ENCODE results near the gene HGFAC.
"Not testable (repeated sequence)": the region's sequence is repeated elsewhere in the genome, so short reads cannot be mapped to it uniquely, and the experiment has no call there.

Gene HGFAC

GRCh38 chr4:3441501-3442459 is at the start of gene HGFAC:
Gene HGFAC (plus strand): TSS chr4:3441968. CDS start chr4:3442002, 34 bp downstream.
- DNase-seq: no peak

GRCh38 chr4:3392321-3392720 is 49.4 kb upstream of the HGFAC start:
- no peak for DNase-seq

- DNase-seq: no peak
These were observed 48.6 kb upstream of the HGFAC start for GRCh38 chr4:3393171-3393570.

GRCh38 chr4:3396600-3396999 is 45.2 kb upstream of the HGFAC start:
- DNase-seq: no peak

- no peak for DNase-seq
These were observed 44.6 kb upstream of the HGFAC start for GRCh38 chr4:3397128-3397527.

- DNase-seq: peak in 1 of 2 experiments; percentile 12
These were observed 42.2 kb upstream of the HGFAC start for GRCh38 chr4:3399277-3400194.

GRCh38 chr4:3401436-3402171 is 40.2 kb upstream of the HGFAC start:
- no peak for DNase-seq

- no peak for DNase-seq
These were observed 39.0 kb upstream of the HGFAC start for GRCh38 chr4:3402491-3403347.

- DNase-seq: no peak
These were observed 38.3 kb upstream of the HGFAC start for GRCh38 chr4:3403348-3403906.

- no peak for DNase-seq
These were observed 37.2 kb upstream of the HGFAC start for GRCh38 chr4:3404546-3404945.

- no peak for DNase-seq
These were observed 36.6 kb upstream of the HGFAC start for GRCh38 chr4:3405176-3405575.

GRCh38 chr4:3406021-3406420 is 35.7 kb upstream of the HGFAC start:
- no peak for DNase-seq

GRCh38 chr4:3406431-3406830 is 35.3 kb upstream of the HGFAC start:
- DNase-seq: no peak

- DNase-seq: no peak
These were observed 34.5 kb upstream of the HGFAC start for GRCh38 chr4:3407171-3407771.

GRCh38 chr4:3407930-3408792 is 33.6 kb upstream of the HGFAC start:
- no peak for DNase-seq

GRCh38 chr4:3408793-3409330 is 32.9 kb upstream of the HGFAC start:
- DNase-seq: no peak

- DNase-seq: no peak
These were observed 32.1 kb upstream of the HGFAC start for GRCh38 chr4:3409571-3410091.

- DNase-seq: no peak
These were observed 31.2 kb upstream of the HGFAC start for GRCh38 chr4:3410401-3411135.

GRCh38 chr4:3411190-3411589 is 30.6 kb upstream of the HGFAC start:
- not testable (repeated sequence) for DNase-seq

Data from NCI-H524 (cell line).